Skeletal muscle satellite cell (primary cell): ENCODE results near the gene CDK11B.
"Not testable (repeated sequence)": the region's sequence is repeated elsewhere in the genome, so short reads cannot be mapped to it uniquely, and the experiment has no call there.

ENCODE experiments used
- H3K27me3 ChIP-seq: 2 replicates; pipeline ENCODE4 v1.7.0; 2013; ENCODE audit warnings: low read length; ENCODE audit not compliant: control insufficient read depth, insufficient read depth
- H3K36me3 ChIP-seq: 2 replicates; pipeline ENCODE4 v1.7.0; 2013; ENCODE audit warnings: mild to moderate bottlenecking, control low read depth, low read length; ENCODE audit not compliant: insufficient read depth
- H3K4me1 ChIP-seq: 2 replicates; pipeline ENCODE4 v1.7.0; 2013; ENCODE audit warnings: low read length; ENCODE audit not compliant: control insufficient read depth, insufficient read depth
- H3K4me2 ChIP-seq: 2 replicates; pipeline ENCODE4 v1.7.0; 2013; ENCODE audit warnings: mild to moderate bottlenecking, low read length
- H3K4me3 ChIP-seq: 2 replicates; pipeline ENCODE4 v1.7.0; 2013; ENCODE audit warnings: low read length
- H3K9ac ChIP-seq: 2 replicates; pipeline ENCODE4 v1.7.0; 2013; ENCODE audit warnings: mild to moderate bottlenecking, low read depth, low read length, moderate library complexity
- H3K9me3 ChIP-seq: replicated peaks from 2 replicates; pipeline ENCODE4 v1.7.0; 2013; ENCODE audit warnings: mild to moderate bottlenecking, control low read depth, low read length

CDK11B gene

GRCh38 chr1:1638528-1638927, 20.3 kb downstream of the CDK11B start:
- H3K9ac ChIP-seq, H3K36me3 ChIP-seq, H3K4me1 ChIP-seq, H3K27me3 ChIP-seq, H3K4me3 ChIP-seq, H3K4me2 ChIP-seq, H3K9me3 ChIP-seq: not testable (repeated sequence)

- H3K36me3 ChIP-seq, H3K27me3 ChIP-seq, H3K9me3 ChIP-seq, H3K9ac ChIP-seq, H3K4me2 ChIP-seq, H3K4me3 ChIP-seq, H3K4me1 ChIP-seq: not testable (repeated sequence)
Measured at GRCh38 chr1:1637479-1637875, 21.3 kb downstream of the CDK11B start.

- not testable (repeated sequence) for H3K4me3 ChIP-seq, H3K36me3 ChIP-seq, H3K4me1 ChIP-seq, H3K9ac ChIP-seq, H3K27me3 ChIP-seq, H3K4me2 ChIP-seq, H3K9me3 ChIP-seq
Measured at GRCh38 chr1:1636621-1637478, 22.0 kb downstream of the CDK11B start.

- H3K4me1 ChIP-seq, H3K4me2 ChIP-seq, H3K27me3 ChIP-seq, H3K4me3 ChIP-seq, H3K9me3 ChIP-seq, H3K9ac ChIP-seq, H3K36me3 ChIP-seq: not testable (repeated sequence)
Measured at GRCh38 chr1:1634613-1635012, 24.2 kb downstream of the CDK11B start.

GRCh38 chr1:1633409-1633808, 25.4 kb downstream of the CDK11B start:
- not testable (repeated sequence) for H3K27me3 ChIP-seq, H3K9me3 ChIP-seq, H3K9ac ChIP-seq, H3K4me1 ChIP-seq, H3K4me2 ChIP-seq, H3K36me3 ChIP-seq, H3K4me3 ChIP-seq

- Histone ChIP-seq H3K36me3 (peaks cover 2% of the 10 kb centered on the region), H3K4me1 (no peaks in the 10 kb centered on the region), H3K27me3 (peaks cover 3% of the 10 kb centered on the region), H3K4me2 (no peak within 1 kb of the TSS), H3K4me3 (no peak within 1 kb of the TSS), H3K9me3 (no peaks in the 10 kb centered on the region), H3K9ac (no peak within 1 kb of the TSS)
Measured at GRCh38 chr1:1631782-1632420, 26.9 kb downstream of the CDK11B start, which contains the start of gene MMP23B. TSS of gene MMP23B (plus strand) at chr1:1632173. CDS start at chr1:1632219, 46 bp downstream.

GRCh38 chr1:1630965-1631781, 27.6 kb downstream of the CDK11B start:
- H3K36me3 ChIP-seq: no peaks in the 10 kb centered on the region
- no peak overlapping the region for H3K9ac ChIP-seq
- H3K27me3 ChIP-seq: peaks cover 3% of the 10 kb centered on the region
- no peak overlapping the region for H3K4me3 ChIP-seq
- no peaks in the 10 kb centered on the region for H3K4me1 ChIP-seq
- H3K9me3 ChIP-seq: no peaks in the 10 kb centered on the region
- H3K4me2 ChIP-seq: no peak overlapping the region

GRCh38 chr1:1630191-1630964, 28.4 kb downstream of the CDK11B start:
- no peak overlapping the region for H3K4me2 ChIP-seq
- H3K4me3 ChIP-seq: no peak overlapping the region
- H3K27me3 ChIP-seq: peaks cover 3% of the 10 kb centered on the region
- H3K9me3 ChIP-seq: no peaks in the 10 kb centered on the region
- H3K9ac ChIP-seq: no peak overlapping the region
- no peaks in the 10 kb centered on the region for H3K36me3 ChIP-seq
- H3K4me1 ChIP-seq: no peaks in the 10 kb centered on the region

- Histone ChIP-seq H3K27me3 (peaks cover 3% of the 10 kb centered on the region), H3K36me3 (no peaks in the 10 kb centered on the region), H3K4me3 (no peak overlapping the region), H3K9ac (no peak overlapping the region), H3K9me3 (no peaks in the 10 kb centered on the region), H3K4me2 (no peak overlapping the region), H3K4me1 (no peaks in the 10 kb centered on the region)
Measured at GRCh38 chr1:1629430-1630190, 29.2 kb downstream of the CDK11B start.

GRCh38 chr1:1628754-1629429, 29.9 kb downstream of the CDK11B start:
- H3K4me3 ChIP-seq: no peak overlapping the region
- no peak overlapping the region for H3K4me2 ChIP-seq
- H3K36me3 ChIP-seq: no peaks in the 10 kb centered on the region
- no peaks in the 10 kb centered on the region for H3K9me3 ChIP-seq
- H3K27me3 ChIP-seq: peaks cover 3% of the 10 kb centered on the region
- H3K4me1 ChIP-seq: no peaks in the 10 kb centered on the region
- H3K9ac ChIP-seq: no peak overlapping the region
